Measurements from ENCODE around the gene PRKCE.

Gene PRKCE

GRCh38 chr2:46067501-46068305 lies 416.2 kb downstream of the PRKCE start:
- no peak for DNase-seq

- DNase-seq: no peak
Measured at GRCh38 chr2:46068636-46069035, 417.2 kb downstream of the PRKCE start.

- no peak for DNase-seq
Measured at GRCh38 chr2:46071074-46071473, 419.6 kb downstream of the PRKCE start.

GRCh38 chr2:46072101-46072820 lies 420.8 kb downstream of the PRKCE start:
- DNase-seq: no peak

GRCh38 chr2:46073540-46074046 lies 422.1 kb downstream of the PRKCE start:
- no peak for DNase-seq

GRCh38 chr2:46074501-46074900 lies 423.0 kb downstream of the PRKCE start:
- DNase-seq: no peak

- no peak for DNase-seq
Measured at GRCh38 chr2:46075848-46076247, 424.4 kb downstream of the PRKCE start.

- no peak for DNase-seq
Measured at GRCh38 chr2:46076251-46076650, 424.8 kb downstream of the PRKCE start.

- DNase-seq: no peak
Measured at GRCh38 chr2:46076875-46077274, 425.4 kb downstream of the PRKCE start.

- DNase-seq: no peak
Measured at GRCh38 chr2:46077522-46078107, 426.1 kb downstream of the PRKCE start.

GRCh38 chr2:46079985-46080560 lies 428.6 kb downstream of the PRKCE start:
- DNase-seq: no peak

- DNase-seq: no peak
Measured at GRCh38 chr2:46082531-46083485, 431.3 kb downstream of the PRKCE start.

- DNase-seq: no peak
Measured at GRCh38 chr2:46086578-46087070, 435.1 kb downstream of the PRKCE start.

GRCh38 chr2:46087492-46087891 lies 436.0 kb downstream of the PRKCE start:
- no peak for DNase-seq

- no peak for DNase-seq
Measured at GRCh38 chr2:46091004-46091403, 439.5 kb downstream of the PRKCE start.

- DNase-seq: no peak
Measured at GRCh38 chr2:46091961-46092667, 440.6 kb downstream of the PRKCE start.

- no peak for DNase-seq
Measured at GRCh38 chr2:46094689-46095088, 443.2 kb downstream of the PRKCE start.

- DNase-seq: no peak
Measured at GRCh38 chr2:46095830-46096229, 444.4 kb downstream of the PRKCE start.

- no peak for DNase-seq
Measured at GRCh38 chr2:46096260-46096659, 444.8 kb downstream of the PRKCE start.

- DNase-seq: no peak
Measured at GRCh38 chr2:46097714-46098480, 446.4 kb downstream of the PRKCE start.
